CD4-positive, alpha-beta T cell treated with Interleukin-15 for 1 hour (primary cell): ENCODE results near the gene RGL3.
"Not testable (repeated sequence)": the region's sequence is repeated elsewhere in the genome, so short reads cannot be mapped to it uniquely, and the experiment has no call there.

Experiments
- DNase-seq: peaks from one replicate; pipeline ENCODE4 v3.0.0-alpha.2; 2020

RGL3 gene

DNA sequence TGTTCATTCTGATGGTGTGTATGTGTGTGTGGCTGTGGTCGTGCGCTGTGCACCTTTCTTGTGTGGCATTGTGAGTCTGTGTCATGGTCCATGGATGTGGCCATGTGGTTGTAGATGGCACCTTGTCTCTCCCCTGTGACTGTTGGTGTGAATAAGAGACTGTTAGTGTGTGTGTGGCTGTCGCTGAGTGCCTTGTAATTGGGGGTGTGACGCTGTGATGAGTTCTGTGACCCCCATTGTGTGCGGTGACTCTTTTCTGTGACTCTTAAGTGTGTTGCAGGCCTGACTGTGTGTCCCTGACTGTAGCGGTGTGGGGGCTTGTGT is 63.1 kb downstream of the RGL3 start:
- no peak for DNase-seq

DNA sequence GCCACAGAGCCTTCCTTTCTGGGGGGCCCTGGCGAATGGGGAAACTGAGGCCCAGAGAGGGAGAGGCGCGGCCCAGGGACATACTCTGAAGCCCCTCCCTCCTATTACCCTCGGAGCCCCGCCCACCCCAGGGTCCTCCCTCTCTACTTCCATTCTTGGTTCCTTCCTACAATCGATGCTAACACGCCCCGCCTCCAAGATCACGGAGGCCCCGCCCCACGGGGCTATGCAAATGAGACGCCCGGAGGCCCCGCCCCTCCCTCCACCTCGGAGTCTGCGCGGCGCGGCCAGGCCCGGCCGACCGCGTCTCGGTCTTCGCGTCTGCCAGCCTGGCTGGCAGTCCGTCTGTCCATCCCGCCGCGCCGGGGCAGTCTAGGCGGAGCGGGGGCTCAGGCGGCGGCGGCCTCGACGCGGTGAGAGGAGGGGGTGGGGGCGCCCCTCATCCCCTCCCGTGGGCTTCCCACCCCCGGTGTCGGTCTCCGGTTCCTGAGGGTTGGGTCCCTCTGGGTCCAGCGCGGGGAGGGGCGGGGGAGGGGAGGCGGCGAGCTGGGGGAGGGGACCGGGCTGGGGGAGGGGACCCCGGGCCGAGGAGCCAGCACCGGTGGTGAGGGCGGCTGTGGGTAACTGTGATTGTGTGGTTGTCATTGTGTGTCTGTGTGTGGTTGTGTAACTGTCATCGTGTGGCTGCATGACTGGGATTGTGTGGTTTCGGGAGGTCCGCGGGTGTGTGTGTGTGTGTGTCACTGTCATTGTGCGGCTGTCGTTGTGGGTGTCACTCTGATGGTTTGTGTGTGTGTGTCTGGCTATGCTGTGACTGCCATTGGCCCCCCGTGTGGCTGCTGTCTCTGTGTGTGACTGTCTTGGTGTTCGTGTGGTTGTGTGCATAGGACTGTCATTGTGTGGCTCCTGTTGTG is 63.7 kb downstream of the RGL3 start, which contains the start of gene PLPPR2:
PLPPR2 (plus strand) TSS at position 273 of the 914 bp plus-strand sequence. CDS start 2,242 bp downstream, outside the sequence.
- peak; percentile 90 for DNase-seq

DNA sequence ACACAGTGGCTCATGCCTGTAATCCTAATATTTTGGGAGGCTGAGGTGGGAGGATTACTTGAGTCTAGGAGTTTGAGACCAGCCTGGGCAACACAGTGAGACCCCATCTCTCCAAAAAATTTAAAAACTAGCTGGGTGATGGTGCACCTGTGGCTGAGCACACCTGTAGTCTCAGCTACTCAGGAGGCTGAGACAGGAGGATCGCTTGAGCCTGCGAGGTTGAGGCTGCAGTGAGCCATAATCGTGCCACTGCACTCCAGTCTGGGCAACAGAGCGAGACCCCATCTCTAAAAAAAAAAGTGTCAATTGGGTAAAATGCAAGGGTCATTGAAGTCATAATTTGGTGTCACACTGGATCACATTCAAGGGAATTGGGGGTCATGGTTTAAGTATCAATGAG is 65.0 kb downstream of the RGL3 start:
- not testable (repeated sequence) for DNase-seq

DNA sequence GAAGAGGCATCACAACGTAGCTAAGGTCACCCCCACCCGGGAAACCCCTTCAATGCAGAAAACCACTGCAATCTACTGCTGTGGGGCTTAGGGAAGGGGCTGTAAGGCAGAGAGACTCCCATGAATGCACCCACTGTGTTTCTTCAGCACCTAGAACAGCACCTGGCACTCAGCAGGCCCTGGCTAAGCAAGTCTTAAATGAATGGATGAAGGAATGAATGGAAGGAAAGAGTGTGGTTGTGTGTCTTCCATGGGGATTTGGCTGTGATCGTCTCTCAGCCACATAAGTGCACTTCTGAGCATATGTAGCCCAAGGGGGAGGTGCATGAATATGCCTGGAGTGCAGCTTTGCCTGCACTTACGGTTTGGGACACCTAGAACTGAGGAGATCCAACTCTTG is 69.9 kb downstream of the RGL3 start:
- no peak for DNase-seq

DNA sequence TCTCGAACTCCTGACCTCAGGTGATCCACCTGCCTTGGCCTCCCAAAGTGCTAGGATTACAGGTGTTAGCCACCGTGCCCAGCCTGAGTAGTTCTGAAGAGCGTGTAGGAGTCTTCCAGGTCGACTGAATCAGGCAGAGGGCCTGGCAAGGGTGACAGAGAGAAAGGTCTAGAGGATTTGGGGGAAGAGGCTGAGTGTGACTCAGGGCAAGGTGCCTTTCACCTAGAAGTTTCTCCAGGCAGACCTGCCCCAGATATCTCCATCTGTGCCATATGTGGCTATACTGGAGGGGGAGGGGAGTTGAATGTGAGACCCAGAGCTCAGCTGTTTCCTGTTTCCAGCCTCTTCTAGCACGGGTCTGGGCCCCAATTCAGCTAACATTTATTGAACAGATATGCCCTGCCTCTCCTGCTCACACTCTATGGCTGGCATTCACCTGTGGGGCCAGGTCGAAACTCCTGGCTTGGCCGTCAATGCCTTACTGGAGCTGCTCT is 71.5 kb downstream of the RGL3 start:
- DNase-seq, result no peak

DNA sequence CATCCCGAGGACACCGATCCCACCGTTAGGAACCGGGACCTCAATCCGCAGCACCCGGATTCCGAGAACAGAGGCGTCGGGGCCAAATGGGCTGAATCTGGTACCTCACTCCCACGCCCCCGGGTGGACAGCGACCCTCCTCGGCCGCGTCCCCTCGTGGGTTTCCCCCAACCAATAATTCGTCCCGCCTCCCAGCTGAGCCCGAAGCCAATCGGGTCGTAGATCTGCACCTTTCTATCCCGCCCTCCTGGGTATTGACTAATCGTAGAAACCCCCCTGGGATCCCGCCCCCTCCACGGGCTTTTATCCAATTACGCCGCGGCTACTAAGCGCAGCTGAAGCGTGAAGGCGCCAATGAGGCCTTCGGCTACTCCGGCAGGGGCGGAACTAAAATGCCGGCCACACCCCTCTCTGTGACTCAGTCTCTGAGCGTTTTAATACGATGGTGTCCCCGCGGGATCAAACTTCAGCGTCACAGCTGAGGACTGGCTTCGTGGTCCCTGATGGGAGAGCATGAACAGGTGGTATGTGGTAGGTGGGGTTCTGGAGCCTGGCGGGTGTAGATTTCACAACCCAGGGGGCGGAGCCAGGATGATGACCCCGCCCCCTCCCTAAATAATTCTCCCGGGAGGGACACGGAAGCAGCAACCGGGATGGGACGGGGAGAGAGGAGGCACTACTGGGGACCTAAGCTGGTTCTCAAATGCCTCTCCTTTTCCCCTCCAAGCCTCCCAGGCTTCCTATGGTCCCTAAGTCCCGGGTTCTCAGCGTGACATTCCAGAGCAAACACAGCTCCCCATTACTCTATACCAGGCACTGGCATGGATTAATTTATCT is 72.8 kb downstream of the RGL3 start, which contains the start of the genes CCDC159 and TMEM205:
CCDC159 (plus strand) TSS at position 416 of the 837 bp plus-strand sequence; CDS start at position 504, 88 bp downstream.
TMEM205 (minus strand) TSS at position 165 of the 837 bp plus-strand sequence. CDS start 649 bp downstream, outside the sequence.
- DNase-seq, result peak; percentile 99

DNA sequence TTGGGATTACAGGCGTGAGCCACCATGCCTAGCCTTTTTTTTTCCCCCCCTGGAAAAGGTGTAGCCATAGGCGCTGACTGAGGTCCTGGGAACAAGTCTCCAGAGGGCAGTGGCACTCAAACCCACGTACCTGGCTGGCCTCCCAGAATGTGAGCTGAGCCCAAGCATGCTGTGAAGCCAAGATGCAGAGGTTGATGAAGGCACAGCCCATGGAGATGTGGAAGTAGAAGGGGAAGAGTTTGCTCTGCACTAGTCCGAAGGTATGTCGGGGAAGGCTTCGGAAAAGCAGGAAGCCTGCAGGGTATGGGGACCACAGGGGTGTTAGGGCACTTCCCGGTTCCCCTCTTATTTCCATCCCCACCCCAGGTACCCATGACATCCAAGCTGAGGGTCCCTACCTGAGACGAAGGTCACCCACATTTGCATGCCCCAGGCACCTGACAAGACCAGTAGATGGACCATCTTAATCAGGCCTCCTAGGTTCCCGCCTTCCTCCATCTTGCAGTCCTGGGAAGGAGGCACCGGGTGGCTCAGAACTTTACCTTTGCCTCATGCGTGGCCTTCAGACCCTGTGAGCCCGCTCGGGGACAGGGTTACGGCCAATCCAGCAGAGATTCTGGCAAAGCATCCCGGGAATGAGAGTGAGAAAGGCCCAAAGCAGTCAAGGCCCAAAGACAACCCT is 73.9 kb downstream of the RGL3 start:
- no peak for DNase-seq
